ENCODE measurements around the gene PACS1.
"Not testable (repeated sequence)": the region's sequence is repeated elsewhere in the genome, so short reads cannot be mapped to it uniquely, and the experiment has no call there.

Gene PACS1

GRCh38 chr11:66262191-66262590, 192.1 kb downstream of the PACS1 start:
- no peak for DNase-seq

GRCh38 chr11:66262696-66263095, 192.6 kb downstream of the PACS1 start:
- DNase-seq: no peak

- DNase-seq: no peak
These were observed 193.2 kb downstream of the PACS1 start for GRCh38 chr11:66263231-66263630.

GRCh38 chr11:66263785-66264184, 193.7 kb downstream of the PACS1 start:
- DNase-seq: no peak

- DNase-seq: no peak
These were observed 194.3 kb downstream of the PACS1 start for GRCh38 chr11:66264383-66264782.

GRCh38 chr11:66264914-66265313, 194.8 kb downstream of the PACS1 start:
- peak in 1 of 5 donors; percentile 25 for DNase-seq

- no peak for DNase-seq
These were observed 195.7 kb downstream of the PACS1 start for GRCh38 chr11:66265531-66266377.

- no peak for DNase-seq
These were observed 196.4 kb downstream of the PACS1 start for GRCh38 chr11:66266378-66267038.

GRCh38 chr11:66267039-66267378, 196.9 kb downstream of the PACS1 start:
- no peak for DNase-seq

- DNase-seq: peak; percentile 75 to 88 (median 80)
These were observed 197.5 kb downstream of the PACS1 start for GRCh38 chr11:66267379-66268243.

- DNase-seq: peak; percentile 99 to 100 (median 100)
These were observed 198.3 kb downstream of the PACS1 start, which contains the start of gene RAB1B for GRCh38 chr11:66268244-66268951. Gene RAB1B, plus strand, starts transcription at chr11:66268639. Its CDS starts 41 bp downstream, at chr11:66268680.

GRCh38 chr11:66268952-66269905, 199.2 kb downstream of the PACS1 start:
- no peak for DNase-seq

- no peak for DNase-seq
These were observed 201.7 kb downstream of the PACS1 start for GRCh38 chr11:66271816-66272215.

- DNase-seq: no peak
These were observed 202.5 kb downstream of the PACS1 start for GRCh38 chr11:66272596-66272995.

- DNase-seq: no peak
These were observed 204.1 kb downstream of the PACS1 start for GRCh38 chr11:66274219-66274618.

GRCh38 chr11:66275396-66275795, 205.3 kb downstream of the PACS1 start:
- DNase-seq: no peak

GRCh38 chr11:66275984-66276612, 206.0 kb downstream of the PACS1 start:
- no peak for DNase-seq

- DNase-seq: not testable (repeated sequence)
These were observed 206.5 kb downstream of the PACS1 start for GRCh38 chr11:66276619-66277018.

- DNase-seq: not testable (repeated sequence)
These were observed 207.0 kb downstream of the PACS1 start for GRCh38 chr11:66277064-66277463.

- DNase-seq: peak in 2 of 5 donors; percentile 31 to 65
These were observed 207.6 kb downstream of the PACS1 start, which contains the start of gene CNIH2 for GRCh38 chr11:66277471-66278362. Gene CNIH2, plus strand, starts transcription at chr11:66278175. Its CDS starts 282 bp downstream, at chr11:66278457.

Data from T-helper 1 cell (primary cell).